Hematopoietic multipotent progenitor cell treated with erythropoietin and hydrocortisone succinate and interleukin-3 and kit ligand, for 17 days (in vitro differentiated cells): Measurements from ENCODE around the gene CAV3.
"Not testable (repeated sequence)": the region's sequence is repeated elsewhere in the genome, so short reads cannot be mapped to it uniquely, and the experiment has no call there.

Experiments
- DNase-seq: peaks from one replicate; pipeline ENCODE4 v3.0.0-alpha.2; 2015; ENCODE audit warnings: low spot score

CAV3 gene

DNA sequence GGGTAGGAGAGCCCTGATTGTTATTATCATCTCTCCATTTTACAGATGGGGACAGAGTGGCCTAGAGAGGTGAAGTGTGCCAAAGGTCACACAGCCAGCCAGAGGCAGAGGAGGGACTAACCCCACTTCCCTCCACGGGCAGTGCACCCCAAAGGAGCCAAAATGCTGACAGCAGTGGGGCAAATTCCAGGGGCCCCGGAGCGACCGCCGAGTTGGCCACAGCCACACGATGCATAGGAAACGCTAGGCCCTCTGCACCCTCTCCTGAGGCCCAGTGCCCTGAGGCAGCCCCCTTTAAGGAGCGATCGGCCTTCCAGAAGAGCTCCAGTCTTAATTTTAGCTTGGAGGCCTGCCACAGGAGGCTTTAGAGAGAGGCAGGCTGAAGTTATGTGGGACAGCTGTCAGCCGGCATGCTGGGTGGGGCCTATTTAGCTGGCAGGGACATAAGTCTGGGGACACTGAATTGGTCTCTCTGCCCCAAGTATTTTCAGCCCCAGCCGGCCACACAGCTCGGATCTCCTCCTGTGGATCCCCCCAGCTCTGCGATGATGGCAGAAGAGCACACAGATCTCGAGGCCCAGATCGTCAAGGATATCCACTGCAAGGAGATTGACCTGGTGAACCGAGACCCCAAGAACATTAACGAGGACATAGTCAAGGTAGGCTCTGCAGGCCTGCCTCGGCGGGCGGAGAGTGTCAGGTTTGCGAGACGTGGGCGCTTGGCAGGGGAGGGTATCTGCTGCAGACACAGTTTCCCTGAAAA is at the start of gene CAV3:
Gene CAV3, plus strand, starts transcription at position 471 of the 763 bp plus-strand sequence. Its CDS starts 75 bp downstream, at position 546.
- no peak for DNase-seq

DNA sequence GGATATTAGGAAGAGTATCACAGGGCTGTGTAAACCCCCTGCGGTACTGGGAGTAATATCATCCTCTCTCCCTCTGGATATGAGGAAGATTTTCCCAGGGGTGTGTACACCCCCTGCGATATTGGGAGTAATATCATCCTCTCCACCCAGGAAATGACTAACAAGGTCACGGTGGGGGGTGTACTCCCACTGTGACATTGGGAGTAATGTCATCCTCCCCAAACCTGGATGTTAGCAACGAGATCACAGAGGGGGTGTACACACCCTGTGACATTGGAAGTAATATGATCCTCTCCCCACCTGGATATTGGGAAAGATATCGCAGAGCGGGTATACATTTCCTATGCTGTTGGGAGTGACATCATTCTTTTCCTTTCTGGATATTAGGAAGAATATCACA is 48.6 kb upstream of the CAV3 start:
- not testable (repeated sequence) for DNase-seq

- DNase-seq, result not testable (repeated sequence)
Observed at GRCh38 chr3:8691295-8691694, 42.3 kb upstream of the CAV3 start.

DNA sequence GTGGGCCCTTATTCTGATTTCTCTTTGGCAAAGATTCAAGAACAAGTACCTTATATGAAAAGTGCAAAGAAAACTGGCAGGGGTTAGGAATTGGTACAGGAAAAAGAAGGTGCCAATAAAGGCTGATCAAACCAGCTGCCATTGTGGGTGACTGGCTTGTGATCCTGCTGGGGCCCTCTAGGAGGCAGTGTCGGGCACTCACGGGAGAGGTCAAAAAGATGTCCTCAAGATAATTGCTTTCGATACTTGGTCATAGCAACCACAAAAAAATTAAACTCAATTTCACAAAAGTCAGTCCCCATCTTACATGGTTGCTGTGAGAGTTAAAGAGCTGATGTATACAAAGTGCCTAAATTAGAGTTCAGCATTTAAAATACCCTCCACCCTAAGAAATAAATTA is 31.0 kb upstream of the CAV3 start:
- no peak for DNase-seq

DNA sequence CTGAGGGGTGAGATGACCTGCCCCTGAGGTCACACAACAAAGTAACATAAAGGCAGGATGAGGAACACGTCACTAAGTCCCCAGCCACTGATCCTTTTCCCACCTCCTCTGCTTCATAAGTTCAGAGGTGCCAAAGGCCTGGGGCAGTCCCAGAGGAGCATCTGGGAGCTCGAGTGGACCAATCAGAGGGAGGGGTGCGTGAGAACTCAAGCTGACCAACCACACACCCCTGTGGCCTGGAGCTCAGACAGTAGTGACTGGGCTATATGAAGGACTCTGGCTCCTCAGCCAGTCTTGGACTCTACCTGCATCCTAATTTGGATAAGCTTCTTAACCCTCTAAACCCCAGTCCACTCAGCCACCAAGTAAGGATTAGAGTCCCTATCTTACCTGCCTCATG is 28.0 kb upstream of the CAV3 start:
- DNase-seq, result no peak

DNA sequence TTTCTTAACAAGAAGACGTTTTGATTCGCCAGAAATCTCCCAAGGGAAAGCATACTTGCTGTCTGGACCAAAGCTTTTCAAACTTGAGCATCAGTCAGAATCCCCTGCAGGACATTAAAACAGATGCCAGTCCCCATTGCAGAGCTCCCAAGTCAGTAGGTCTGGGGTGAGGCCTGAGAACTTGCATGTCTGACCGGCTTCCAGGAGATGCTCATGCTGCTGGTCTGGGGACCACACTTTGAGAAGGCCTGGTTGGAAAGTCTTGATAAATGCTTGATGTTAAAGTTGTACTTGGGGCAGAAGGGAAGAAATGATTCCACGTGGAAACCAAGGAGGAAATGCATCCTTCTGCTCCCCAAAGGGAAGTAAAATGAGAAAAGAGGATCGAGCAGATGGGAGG is 24.3 kb upstream of the CAV3 start:
- DNase-seq, result no peak

GRCh38 chr3:8709801-8710507 is 23.6 kb upstream of the CAV3 start:
- DNase-seq, result no peak

GRCh38 chr3:8712045-8712907 is 21.3 kb upstream of the CAV3 start:
- DNase-seq, result no peak

DNA sequence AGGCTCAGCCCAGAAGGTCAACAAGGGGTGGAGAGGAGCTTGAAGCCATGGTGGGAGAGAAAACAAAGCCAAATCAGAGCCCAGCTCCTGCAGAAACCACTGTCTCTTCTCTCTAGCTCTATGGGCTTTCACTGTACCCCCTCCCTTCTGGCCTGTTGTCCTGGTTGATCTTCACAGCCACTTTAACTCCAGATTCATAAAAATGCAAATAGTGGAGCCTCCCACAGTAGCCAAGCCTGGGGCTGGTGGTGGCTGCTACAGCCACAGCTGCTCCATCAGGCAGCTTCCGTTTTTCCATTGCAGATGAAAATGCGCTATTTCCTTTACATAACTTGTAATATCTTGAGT is 20.7 kb upstream of the CAV3 start:
- no peak for DNase-seq

GRCh38 chr3:8713901-8714759 is 19.5 kb upstream of the CAV3 start:
- DNase-seq, result no peak

GRCh38 chr3:8715757-8716156 is 17.8 kb upstream of the CAV3 start:
- DNase-seq, result not testable (repeated sequence)

DNA sequence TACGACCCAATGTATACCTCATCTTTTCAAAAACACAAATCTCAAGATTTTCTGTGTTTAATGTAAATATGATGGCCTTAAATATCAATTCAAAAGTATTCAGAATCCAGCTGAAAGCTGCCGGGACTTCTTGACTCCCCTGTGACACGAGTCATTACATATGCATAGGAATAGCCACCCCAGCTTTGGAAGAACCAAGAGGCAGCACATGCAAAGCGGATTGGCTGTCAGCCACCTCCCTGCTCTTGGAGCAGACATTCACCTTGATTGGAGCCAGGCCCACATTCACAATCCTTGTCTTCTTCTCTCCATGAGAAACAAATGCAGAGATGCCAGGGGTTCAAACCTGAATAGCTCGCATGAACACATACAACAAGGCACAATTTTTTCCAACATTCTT is 10.8 kb upstream of the CAV3 start:
- no peak for DNase-seq

- no peak for DNase-seq
Observed at GRCh38 chr3:8723612-8724011, 10.0 kb upstream of the CAV3 start.

DNA sequence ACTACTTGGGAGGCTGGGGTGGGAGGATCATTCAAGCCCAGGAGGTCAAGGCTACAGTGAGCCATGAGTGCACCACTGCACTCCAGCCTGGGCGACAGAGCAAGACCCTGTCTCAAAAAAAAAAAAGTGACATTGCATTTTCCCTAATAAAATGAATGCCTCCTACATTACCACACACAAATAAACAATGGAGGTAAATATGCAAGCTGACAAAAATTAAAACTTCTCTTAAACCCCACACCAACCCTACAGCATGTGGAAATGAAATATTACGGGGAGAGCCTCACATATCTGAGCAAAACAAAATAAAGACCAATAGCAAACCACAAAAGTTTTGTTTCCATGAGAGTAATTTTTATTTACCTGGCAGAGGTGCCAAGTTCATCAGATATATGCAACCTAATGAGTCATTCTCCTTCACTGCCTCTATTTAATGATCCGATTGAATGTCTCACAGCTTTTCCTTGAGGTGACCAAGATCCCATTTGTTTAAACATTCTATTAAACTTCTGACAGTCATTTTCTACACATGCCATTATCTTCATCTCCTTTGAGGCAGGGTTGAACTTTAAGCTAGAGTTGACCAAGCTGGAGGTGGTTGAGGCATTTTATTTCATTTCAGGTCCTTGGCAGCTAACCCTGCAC is 9.4 kb upstream of the CAV3 start:
- no peak for DNase-seq

DNA sequence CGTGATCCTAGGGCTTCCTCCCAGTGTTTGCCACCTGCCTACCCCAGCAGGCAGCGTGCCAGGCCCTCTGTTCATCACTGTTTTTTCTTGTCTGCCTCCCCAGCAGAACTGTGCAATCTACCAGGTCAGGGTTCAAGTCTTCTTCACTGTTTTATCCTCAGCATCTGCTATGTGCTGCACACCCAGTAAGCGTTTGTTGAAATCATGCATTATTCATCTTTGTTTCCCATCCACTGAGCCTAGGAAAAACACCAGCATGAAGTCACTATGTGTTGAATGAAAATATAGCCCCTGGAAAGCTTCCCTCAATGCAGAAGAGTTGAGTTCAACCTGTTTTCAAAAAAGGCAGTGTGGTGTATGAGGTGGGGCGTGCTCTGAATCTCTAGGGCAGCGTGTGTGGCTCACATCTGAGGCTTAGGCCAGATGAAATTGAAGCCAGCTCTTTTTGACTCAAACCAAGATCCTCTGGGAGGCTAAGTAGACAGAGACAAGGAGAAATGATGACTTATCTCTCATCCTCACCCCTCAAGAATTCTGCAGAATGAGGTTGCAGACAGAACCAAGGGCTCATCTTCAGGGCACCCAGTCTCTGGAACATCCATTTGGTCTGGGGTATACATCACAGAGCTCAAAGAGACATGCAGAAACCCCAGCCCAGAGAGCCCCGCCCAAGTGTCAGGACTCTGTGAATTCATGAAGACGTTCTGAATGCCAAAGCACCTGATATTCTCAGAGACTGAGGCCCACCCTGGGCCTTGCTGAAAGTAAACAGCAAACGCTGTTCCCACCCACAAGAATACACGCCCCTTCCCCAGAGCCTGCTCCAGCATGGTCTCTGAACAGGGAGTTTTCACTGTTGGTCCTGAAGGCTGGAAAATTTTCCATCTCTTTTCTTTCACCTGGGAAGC is 5.7 kb upstream of the CAV3 start:
- no peak for DNase-seq

DNA sequence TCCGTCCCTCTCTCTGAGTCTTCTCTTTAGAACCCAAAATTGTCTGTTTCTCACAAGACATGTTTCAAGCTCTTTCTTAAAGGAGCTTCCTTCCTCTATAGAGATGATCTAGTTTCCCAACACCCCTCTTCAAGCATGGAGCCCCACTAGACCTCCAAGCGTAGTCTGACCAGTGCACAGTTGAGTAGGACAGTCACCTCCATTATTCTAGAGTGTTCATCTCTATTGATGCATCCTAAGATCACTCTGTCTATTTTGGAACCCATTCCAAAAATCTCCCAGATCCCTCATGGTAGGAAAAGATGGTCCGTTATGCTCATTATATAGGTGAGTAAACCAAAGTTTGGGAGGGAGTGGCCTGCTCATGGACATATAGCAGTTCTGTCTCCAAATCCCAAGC is 4.1 kb upstream of the CAV3 start:
- no peak for DNase-seq

- DNase-seq, result no peak
Observed at GRCh38 chr3:8730656-8731055, 2.9 kb upstream of the CAV3 start.

GRCh38 chr3:8732413-8732812 is 1.2 kb upstream of the CAV3 start:
- no peak for DNase-seq

DNA sequence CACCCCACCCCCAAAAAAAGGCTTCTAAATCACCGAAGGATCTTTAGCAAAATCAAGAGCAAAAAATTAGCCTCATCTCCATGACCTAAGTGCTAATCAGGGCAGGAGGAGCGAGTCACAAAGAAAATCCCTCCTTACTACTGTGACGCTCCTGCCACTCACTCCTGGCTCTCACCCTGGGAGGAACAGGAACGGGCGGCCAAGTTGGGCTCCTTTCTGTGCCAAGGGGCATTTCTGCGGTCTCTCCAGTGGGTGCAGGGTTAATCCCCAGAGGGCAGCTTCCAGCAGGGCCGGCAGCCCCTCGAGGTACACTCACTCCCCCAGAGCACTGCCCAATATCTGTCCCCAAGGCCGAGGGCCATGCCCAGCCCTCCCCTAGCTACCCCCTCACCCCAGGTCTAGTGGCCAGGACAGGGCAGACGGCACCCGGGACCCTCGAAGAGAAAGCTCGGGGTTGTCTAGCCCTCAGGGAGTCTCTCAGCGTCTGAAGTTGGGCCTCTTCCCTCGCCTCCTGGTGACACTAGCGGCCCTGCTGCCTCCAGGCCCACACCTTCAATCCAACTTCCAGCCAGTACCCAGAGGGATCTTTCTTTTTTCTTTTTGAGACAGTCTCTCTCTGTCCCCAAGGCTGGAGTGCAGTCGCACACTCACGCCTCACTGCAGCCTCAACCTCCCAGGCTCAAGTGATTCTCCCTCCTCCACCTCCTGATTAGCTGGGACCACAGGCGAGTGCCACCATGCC is 706 bp downstream of the CAV3 start:
- no peak for DNase-seq

GRCh38 chr3:8734908-8735307 is 1.3 kb downstream of the CAV3 start:
- no peak for DNase-seq
